Neural progenitor cell (in vitro differentiated cells): ENCODE results near the gene CALB2. TPM values are rescaled to one million over a fixed set of nuclear protein-coding genes. Genes with fewer than 3 reads are reported as not detected.

ENCODE experiments used
- DNase-seq: peaks from one replicate; pipeline ENCODE4 v3.0.0-alpha.2; 2016; ENCODE audit warnings: low spot score
- H2AFZ ChIP-seq: fragments of 200-600 bp; sonication (generic); replicated peaks from 2 replicates; pipeline ENCODE4 v1.6.1; 2016; ENCODE audit warnings: antibody characterized with exemption
- H3F3A ChIP-seq: fragments of 200-600 bp; sonication (generic); 2 replicates; pipeline ENCODE4 v1.6.1; 2016; ENCODE audit warnings: antibody characterized with exemption, low read depth
- H3K27ac ChIP-seq: fragments of 200-600 bp; sonication (generic); 2 replicates; pipeline ENCODE4 v1.5.1; 2016; ENCODE audit warnings: mild to moderate bottlenecking
- H3K27me3 ChIP-seq: fragments of 200-600 bp; sonication (generic); 2 replicates; pipeline ENCODE4 v1.6.1; 2016; ENCODE audit warnings: mild to moderate bottlenecking, moderate library complexity
- H3K36me3 ChIP-seq: fragments of 200-600 bp; sonication (generic); 2 replicates; pipeline ENCODE4 v1.5.1; 2016
- H3K4me1 ChIP-seq: fragments of 200-600 bp; sonication (generic); 2 replicates; pipeline ENCODE4 v1.6.1; 2016; ENCODE audit warnings: mixed run types
- H3K4me2 ChIP-seq: fragments of 200-600 bp; sonication (generic); 2 replicates; pipeline ENCODE4 v1.6.1; 2016
- H3K4me3 ChIP-seq: fragments of 200-600 bp; sonication (generic); 2 replicates; pipeline ENCODE4 v1.5.1; 2016
- H3K79me2 ChIP-seq: fragments of 200-600 bp; sonication (generic); 2 replicates; pipeline ENCODE4 v1.6.1; 2016; ENCODE audit warnings: low read depth
- H3K9ac ChIP-seq: fragments of 200-600 bp; sonication (generic); 2 replicates; pipeline ENCODE4 v1.6.1; 2016
- H3K9me3 ChIP-seq: fragments of 200-600 bp; sonication (generic); 2 replicates; pipeline ENCODE4 v1.5.1; 2016; ENCODE audit warnings: low read depth
- H4K20me1 ChIP-seq: fragments of 200-600 bp; sonication (generic); 2 replicates; pipeline ENCODE4 v1.6.1; 2016; ENCODE audit warnings: low read depth
- H3K27ac Mint-ChIP-seq: 3 replicates; pipeline ENCODE4 v1.8.0; 2021; ENCODE audit warnings: mixed read lengths
- H3K27me3 Mint-ChIP-seq: 2 replicates; pipeline ENCODE4 v1.8.0; 2022; ENCODE audit warnings: low read depth, mild to moderate bottlenecking, inconsistent platforms, moderate library complexity, mixed read lengths; ENCODE audit not compliant: insufficient read depth
- H3K36me3 Mint-ChIP-seq: 3 replicates; pipeline ENCODE4 v1.8.0; 2021; ENCODE audit warnings: mixed read lengths
- H3K4me1 Mint-ChIP-seq: 3 replicates; pipeline ENCODE4 v1.8.0; 2021; ENCODE audit warnings: mixed read lengths
- H3K4me3 Mint-ChIP-seq: 3 replicates; pipeline ENCODE4 v1.8.0; 2021; ENCODE audit warnings: mild to moderate bottlenecking, moderate library complexity, mixed read lengths
- H3K9me3 Mint-ChIP-seq: 3 replicates; pipeline ENCODE4 v1.8.0; 2020; ENCODE audit warnings: mixed read lengths
- EZH2 ChIP-seq: fragments of 200-600 bp; sonication (generic); IDR thresholded peaks from 2 replicates; pipeline ENCODE4 v1.6.1; 2017; ENCODE audit warnings: antibody characterized with exemption, mild to moderate bottlenecking, moderate library complexity
- EZH2phosphoT487 ChIP-seq: fragments of 200-600 bp; sonication (generic); IDR thresholded peaks from 2 replicates; pipeline ENCODE4 v1.6.1; 2017; ENCODE audit warnings: antibody characterized with exemption
- total RNA-seq: library from RNA; depleted of rRNA; stranded (reverse); fragments of >200 nt; gene quantifications from 2 replicates; pipeline ENCODE4 v1.2.3, GENCODE V29; 2015; ENCODE audit warnings: low replicate concordance
- TF ChIP-seq, protein P1 (sequence below): fragments of 200-600 bp; sonication (generic); IDR thresholded peaks from 2 replicates; pipeline ENCODE4 v1.5.1; 2017; ENCODE audit warnings: antibody characterized with exemption, mild to moderate bottlenecking

CALB2 gene
- total RNA-seq, 1 donor from 2014 or later = not detected

DNA sequence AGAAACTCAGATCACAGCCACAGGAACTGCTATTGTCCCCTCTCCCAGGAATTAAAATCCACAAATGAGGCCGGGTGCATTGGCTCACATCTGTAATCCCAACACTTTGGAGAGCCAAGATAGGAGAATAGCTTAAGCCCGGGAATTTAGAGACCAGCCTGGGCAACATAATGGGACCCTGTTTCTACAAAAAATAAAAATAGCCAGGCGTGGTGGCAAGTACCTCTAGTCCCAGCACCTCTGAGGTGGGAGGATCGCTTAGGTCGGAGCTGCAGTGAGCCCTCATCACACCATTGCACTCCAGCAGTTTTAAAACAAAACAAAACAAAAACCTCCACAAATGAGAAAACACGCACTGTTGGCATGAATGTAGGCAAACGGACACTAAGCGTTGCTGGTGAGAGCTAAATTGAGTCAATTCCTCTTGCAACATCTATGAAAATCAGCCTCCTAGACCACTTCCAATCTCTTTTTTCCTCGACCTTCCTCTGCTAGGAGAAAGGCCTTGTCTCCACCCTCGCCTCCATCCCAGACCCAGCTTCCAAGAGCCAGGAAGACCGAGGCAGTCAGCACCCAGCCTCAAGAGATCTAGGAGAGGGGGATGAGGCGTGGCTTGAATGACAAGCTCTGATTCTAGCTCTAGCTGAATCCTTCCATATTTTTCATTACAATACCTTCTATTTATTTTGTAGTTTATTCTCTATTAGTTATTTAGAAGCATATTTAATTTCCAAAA, 68.5 kb downstream of the CALB2 start:
- no peak for DNase-seq
- Histone ChIP-seq H3K27ac (no peak overlapping the region), H3K9me3 (no peaks in the 10 kb centered on the region), H3K9ac (no peak overlapping the region), H3F3A (peaks cover 11% of the 10 kb centered on the region), H3K4me2 (peak overlapping the region; percentile 89), H3K4me1 (no peaks in the 10 kb centered on the region), H3K4me3 (peak overlapping the region; percentile 84), H2AFZ (peak overlapping the region; percentile 3), H3K79me2 (no peaks in the 10 kb centered on the region), H3K27me3 (peaks cover 55% of the 10 kb centered on the region), H3K36me3 (no peaks in the 10 kb centered on the region), H4K20me1 (peaks cover 6% of the 10 kb centered on the region)
- Mint-ChIP-seq H3K36me3 (peaks cover 2% of the 10 kb centered on the region), H3K27ac (peak overlapping the region; percentile 97), H3K9me3 (peaks cover 8% of the 10 kb centered on the region), H3K4me3 (peak overlapping the region; percentile 91), H3K4me1 (peaks cover 11% of the 10 kb centered on the region), H3K27me3 (peaks cover 28% of the 10 kb centered on the region)
- TF ChIP-seq EZH2phosphoT487 (no peak), EZH2 (no peak)
- TF ChIP-seq, protein P1, sequence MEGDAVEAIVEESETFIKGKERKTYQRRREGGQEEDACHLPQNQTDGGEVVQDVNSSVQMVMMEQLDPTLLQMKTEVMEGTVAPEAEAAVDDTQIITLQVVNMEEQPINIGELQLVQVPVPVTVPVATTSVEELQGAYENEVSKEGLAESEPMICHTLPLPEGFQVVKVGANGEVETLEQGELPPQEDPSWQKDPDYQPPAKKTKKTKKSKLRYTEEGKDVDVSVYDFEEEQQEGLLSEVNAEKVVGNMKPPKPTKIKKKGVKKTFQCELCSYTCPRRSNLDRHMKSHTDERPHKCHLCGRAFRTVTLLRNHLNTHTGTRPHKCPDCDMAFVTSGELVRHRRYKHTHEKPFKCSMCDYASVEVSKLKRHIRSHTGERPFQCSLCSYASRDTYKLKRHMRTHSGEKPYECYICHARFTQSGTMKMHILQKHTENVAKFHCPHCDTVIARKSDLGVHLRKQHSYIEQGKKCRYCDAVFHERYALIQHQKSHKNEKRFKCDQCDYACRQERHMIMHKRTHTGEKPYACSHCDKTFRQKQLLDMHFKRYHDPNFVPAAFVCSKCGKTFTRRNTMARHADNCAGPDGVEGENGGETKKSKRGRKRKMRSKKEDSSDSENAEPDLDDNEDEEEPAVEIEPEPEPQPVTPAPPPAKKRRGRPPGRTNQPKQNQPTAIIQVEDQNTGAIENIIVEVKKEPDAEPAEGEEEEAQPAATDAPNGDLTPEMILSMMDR = no peak

- peaks cover 2% of the 10 kb centered on the region for H3K36me3 Mint-ChIP-seq
- H3K27me3 Mint-ChIP-seq = peaks cover 25% of the 10 kb centered on the region
- no peaks in the 10 kb centered on the region for H3K9me3 ChIP-seq
- H3K9ac ChIP-seq = no peak overlapping the region
- peaks cover 6% of the 10 kb centered on the region for H4K20me1 ChIP-seq
- TF ChIP-seq EZH2 (no peak), EZH2phosphoT487 (no peak)
- TF ChIP-seq, protein P1 = no peak
- H3K27me3 ChIP-seq = peaks cover 53% of the 10 kb centered on the region
- peaks cover 8% of the 10 kb centered on the region for H3K9me3 Mint-ChIP-seq
- H2AFZ ChIP-seq = no peak overlapping the region
- no peaks in the 10 kb centered on the region for H3K36me3 ChIP-seq
- no peak for DNase-seq
- no peaks in the 10 kb centered on the region for H3K4me1 ChIP-seq
- no peak overlapping the region for H3K4me2 ChIP-seq
- H3K79me2 ChIP-seq = no peaks in the 10 kb centered on the region
- H3F3A ChIP-seq = peaks cover 11% of the 10 kb centered on the region
- H3K27ac ChIP-seq = no peak overlapping the region
- H3K4me3 ChIP-seq = no peak overlapping the region
- peaks cover 11% of the 10 kb centered on the region for H3K4me1 Mint-ChIP-seq
- H3K27ac Mint-ChIP-seq = no peak overlapping the region
- H3K4me3 Mint-ChIP-seq = no peak overlapping the region
Observed at GRCh38 chr16:71428385-71428784, 69.9 kb downstream of the CALB2 start.

GRCh38 chr16:71428883-71429282, 70.4 kb downstream of the CALB2 start:
- H4K20me1 ChIP-seq = peaks cover 6% of the 10 kb centered on the region
- Mint-ChIP-seq H3K4me3 (no peak overlapping the region), H3K9me3 (peaks cover 8% of the 10 kb centered on the region), H3K4me1 (peaks cover 11% of the 10 kb centered on the region), H3K27me3 (peaks cover 25% of the 10 kb centered on the region), H3K36me3 (peaks cover 2% of the 10 kb centered on the region), H3K27ac (no peak overlapping the region)
- no peak overlapping the region for H3K4me3 ChIP-seq
- no peaks in the 10 kb centered on the region for H3K79me2 ChIP-seq
- H2AFZ ChIP-seq = no peak overlapping the region
- peaks cover 48% of the 10 kb centered on the region for H3K27me3 ChIP-seq
- no peak overlapping the region for H3K27ac ChIP-seq
- H3F3A ChIP-seq = peaks cover 11% of the 10 kb centered on the region
- H3K36me3 ChIP-seq = no peaks in the 10 kb centered on the region
- no peak overlapping the region for H3K4me2 ChIP-seq
- no peak for TF ChIP-seq EZH2
- TF ChIP-seq, protein P1 = no peak
- DNase-seq = no peak
- no peaks in the 10 kb centered on the region for H3K4me1 ChIP-seq
- no peak overlapping the region for H3K9ac ChIP-seq
- H3K9me3 ChIP-seq = no peaks in the 10 kb centered on the region
